NOMO-1 treated with DMSO at 0.1 percent for 48 hours (cell line): ENCODE measurements around the gene SCAPER.

ENCODE experiments used
- DNase-seq: peaks from one replicate; lab custom pipeline; 2025; ENCODE audit not compliant: unreplicated experiment; lab: John Stamatoyannopoulos, UW

Gene SCAPER

GRCh38 chr15:76905013-76905839 is at the start of gene SCAPER:
TSS of gene SCAPER (minus strand) at chr15:76905340. CDS start at chr15:76883817, 21,523 bp downstream.
- DNase-seq: peak; percentile 83

- no peak for DNase-seq
Measured at GRCh38 chr15:76954744-76955143, 49.6 kb upstream of the SCAPER start.

- no peak for DNase-seq
Measured at GRCh38 chr15:76953913-76954312, 48.8 kb upstream of the SCAPER start.

- DNase-seq: no peak
Measured at GRCh38 chr15:76951220-76951619, 46.1 kb upstream of the SCAPER start.

- DNase-seq: peak; percentile 36
Measured at GRCh38 chr15:76947454-76947853, 42.3 kb upstream of the SCAPER start.

- no peak for DNase-seq
Measured at GRCh38 chr15:76945494-76946093, 40.5 kb upstream of the SCAPER start.

GRCh38 chr15:76942331-76942730 is 37.2 kb upstream of the SCAPER start:
- DNase-seq: no peak

GRCh38 chr15:76941636-76942035 is 36.5 kb upstream of the SCAPER start:
- DNase-seq: no peak

GRCh38 chr15:76939715-76940114 is 34.6 kb upstream of the SCAPER start:
- DNase-seq: peak; percentile 68

- no peak for DNase-seq
Measured at GRCh38 chr15:76938752-76939151, 33.6 kb upstream of the SCAPER start.

- no peak for DNase-seq
Measured at GRCh38 chr15:76936671-76937070, 31.5 kb upstream of the SCAPER start.

GRCh38 chr15:76935620-76936019 is 30.5 kb upstream of the SCAPER start:
- no peak for DNase-seq

- DNase-seq: no peak
Measured at GRCh38 chr15:76932135-76932966, 27.2 kb upstream of the SCAPER start.

- DNase-seq: peak; percentile 95
Measured at GRCh38 chr15:76931397-76932134, 26.4 kb upstream of the SCAPER start, which contains the start of gene RCN2. TSS of gene RCN2 (plus strand) at chr15:76931749. CDS start at chr15:76931842, 93 bp downstream.

- no peak for DNase-seq
Measured at GRCh38 chr15:76930831-76931396, 25.8 kb upstream of the SCAPER start.

- DNase-seq: no peak
Measured at GRCh38 chr15:76929011-76929760, 24.0 kb upstream of the SCAPER start.

- no peak for DNase-seq
Measured at GRCh38 chr15:76928201-76928600, 23.1 kb upstream of the SCAPER start.

- DNase-seq: no peak
Measured at GRCh38 chr15:76916369-76916768, 11.2 kb upstream of the SCAPER start.

GRCh38 chr15:76913737-76914136 is 8.6 kb upstream of the SCAPER start:
- no peak for DNase-seq

GRCh38 chr15:76912430-76912829 is 7.3 kb upstream of the SCAPER start:
- DNase-seq: no peak
